ENCODE measurements around the gene DPF3.

DNA sequence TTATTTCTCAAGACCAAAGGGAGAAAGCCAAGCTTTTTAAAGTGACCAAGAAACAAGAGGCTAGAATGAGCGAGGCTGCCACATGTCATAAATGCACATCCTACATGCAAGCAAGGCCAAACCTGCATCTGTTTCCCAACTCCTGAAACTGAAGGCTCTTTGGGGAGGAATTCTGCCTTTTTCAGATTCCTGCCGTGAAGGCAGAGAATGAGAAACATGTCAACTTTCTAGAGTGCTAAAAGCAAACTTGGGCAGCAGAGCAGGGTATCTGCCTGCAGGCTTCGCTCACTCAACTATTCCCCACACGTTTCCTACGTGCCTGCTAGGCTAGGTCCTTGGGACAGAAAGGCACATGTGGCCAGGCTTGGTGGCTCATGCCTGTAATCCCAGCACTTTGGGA is 15.2 kb downstream of the DPF3 start:
- TF ChIP-seq EZH2 (IDR thresholded peaks at IDR 0.05; ENCODE audit: low read length, missing control alignments): no peak
- TF ChIP-seq, protein P1, sequence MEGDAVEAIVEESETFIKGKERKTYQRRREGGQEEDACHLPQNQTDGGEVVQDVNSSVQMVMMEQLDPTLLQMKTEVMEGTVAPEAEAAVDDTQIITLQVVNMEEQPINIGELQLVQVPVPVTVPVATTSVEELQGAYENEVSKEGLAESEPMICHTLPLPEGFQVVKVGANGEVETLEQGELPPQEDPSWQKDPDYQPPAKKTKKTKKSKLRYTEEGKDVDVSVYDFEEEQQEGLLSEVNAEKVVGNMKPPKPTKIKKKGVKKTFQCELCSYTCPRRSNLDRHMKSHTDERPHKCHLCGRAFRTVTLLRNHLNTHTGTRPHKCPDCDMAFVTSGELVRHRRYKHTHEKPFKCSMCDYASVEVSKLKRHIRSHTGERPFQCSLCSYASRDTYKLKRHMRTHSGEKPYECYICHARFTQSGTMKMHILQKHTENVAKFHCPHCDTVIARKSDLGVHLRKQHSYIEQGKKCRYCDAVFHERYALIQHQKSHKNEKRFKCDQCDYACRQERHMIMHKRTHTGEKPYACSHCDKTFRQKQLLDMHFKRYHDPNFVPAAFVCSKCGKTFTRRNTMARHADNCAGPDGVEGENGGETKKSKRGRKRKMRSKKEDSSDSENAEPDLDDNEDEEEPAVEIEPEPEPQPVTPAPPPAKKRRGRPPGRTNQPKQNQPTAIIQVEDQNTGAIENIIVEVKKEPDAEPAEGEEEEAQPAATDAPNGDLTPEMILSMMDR (conservative IDR thresholded peaks at IDR 0.05 in 1 of 2, IDR thresholded peaks at IDR 0.05 in 1 of 2; ENCODE audit: low read depth in 1 of 2, low read length in 2 of 2): no peak

All from fibroblast of lung (primary cell).